NCI-H1092 treated with DMSO at 0.1 percent for 48 hours (cell line): ENCODE results near the gene GRIP1.

Experiments used
- DNase-seq: peaks from one replicate; lab custom pipeline; 2025; lab: John Stamatoyannopoulos, UW

The GRIP1 gene

GRCh38 chr12:66598608-66599007 lies 80.3 kb downstream of the GRIP1 start:
- peak; percentile 5 for DNase-seq

- DNase-seq: no peak
Observed at GRCh38 chr12:66598079-66598478, 80.8 kb downstream of the GRIP1 start.

- no peak for DNase-seq
Observed at GRCh38 chr12:66596199-66596598, 82.7 kb downstream of the GRIP1 start.

- no peak for DNase-seq
Observed at GRCh38 chr12:66594688-66595087, 84.2 kb downstream of the GRIP1 start.

GRCh38 chr12:66590275-66590985 lies 88.4 kb downstream of the GRIP1 start:
- no peak for DNase-seq

- DNase-seq: no peak
Observed at GRCh38 chr12:66589095-66589494, 89.8 kb downstream of the GRIP1 start.

GRCh38 chr12:66587912-66588311 lies 91.0 kb downstream of the GRIP1 start:
- DNase-seq: no peak

- DNase-seq: no peak
Observed at GRCh38 chr12:66584673-66585072, 94.2 kb downstream of the GRIP1 start.

- DNase-seq: no peak
Observed at GRCh38 chr12:66573605-66574004, 105.3 kb downstream of the GRIP1 start.

- no peak for DNase-seq
Observed at GRCh38 chr12:66572845-66573244, 106.0 kb downstream of the GRIP1 start.

- no peak for DNase-seq
Observed at GRCh38 chr12:66571361-66571915, 107.4 kb downstream of the GRIP1 start.

GRCh38 chr12:66563220-66563619 lies 115.7 kb downstream of the GRIP1 start:
- DNase-seq: no peak

- no peak for DNase-seq
Observed at GRCh38 chr12:66555113-66555512, 123.8 kb downstream of the GRIP1 start.

GRCh38 chr12:66552716-66553115 lies 126.2 kb downstream of the GRIP1 start:
- no peak for DNase-seq

GRCh38 chr12:66550626-66551025 lies 128.2 kb downstream of the GRIP1 start:
- no peak for DNase-seq

GRCh38 chr12:66549050-66549389 lies 129.9 kb downstream of the GRIP1 start:
- no peak for DNase-seq

- no peak for DNase-seq
Observed at GRCh38 chr12:66548338-66549049, 130.4 kb downstream of the GRIP1 start.

GRCh38 chr12:66541426-66541825 lies 137.4 kb downstream of the GRIP1 start:
- no peak for DNase-seq

GRCh38 chr12:66539431-66539830 lies 139.4 kb downstream of the GRIP1 start:
- DNase-seq: no peak

GRCh38 chr12:66538970-66539369 lies 139.9 kb downstream of the GRIP1 start:
- no peak for DNase-seq

- DNase-seq: no peak
Observed at GRCh38 chr12:66537876-66538275, 141.0 kb downstream of the GRIP1 start.

GRCh38 chr12:66533767-66534166 lies 145.1 kb downstream of the GRIP1 start:
- no peak for DNase-seq

GRCh38 chr12:66531766-66532165 lies 147.1 kb downstream of the GRIP1 start:
- DNase-seq: no peak

GRCh38 chr12:66529934-66530333 lies 148.9 kb downstream of the GRIP1 start:
- DNase-seq: no peak
